Stimulated activated naive CD8-positive, alpha-beta T cell treated with anti-CD3 and anti-CD28 coated beads, Interleukin-15, Interleukin-2, amounts not matched to agents 100 ng/mL and 50 ng/mL, for 24 hours (primary cell): Measurements from ENCODE around the gene ENO3.

Experiments
- H3K27ac Mint-ChIP-seq: one replicate; pipeline ENCODE4 v1.8.0; 2021; ENCODE audit warnings: mild to moderate bottlenecking, mixed read lengths
- H3K27me3 Mint-ChIP-seq: one replicate; pipeline ENCODE4 v1.8.0; 2021; ENCODE audit warnings: mixed read lengths
- H3K36me3 Mint-ChIP-seq: one replicate; pipeline ENCODE4 v1.8.0; 2021; ENCODE audit warnings: low read depth, mixed read lengths
- H3K4me1 Mint-ChIP-seq: one replicate; pipeline ENCODE4 v1.8.0; 2021; ENCODE audit warnings: low read depth, mixed read lengths
- H3K4me3 Mint-ChIP-seq: one replicate; pipeline ENCODE4 v1.8.0; 2021; ENCODE audit warnings: mild to moderate bottlenecking, mixed read lengths
- H3K9me3 Mint-ChIP-seq: one replicate; pipeline ENCODE4 v1.8.0; 2021; ENCODE audit warnings: mixed read lengths

ENO3 gene

DNA sequence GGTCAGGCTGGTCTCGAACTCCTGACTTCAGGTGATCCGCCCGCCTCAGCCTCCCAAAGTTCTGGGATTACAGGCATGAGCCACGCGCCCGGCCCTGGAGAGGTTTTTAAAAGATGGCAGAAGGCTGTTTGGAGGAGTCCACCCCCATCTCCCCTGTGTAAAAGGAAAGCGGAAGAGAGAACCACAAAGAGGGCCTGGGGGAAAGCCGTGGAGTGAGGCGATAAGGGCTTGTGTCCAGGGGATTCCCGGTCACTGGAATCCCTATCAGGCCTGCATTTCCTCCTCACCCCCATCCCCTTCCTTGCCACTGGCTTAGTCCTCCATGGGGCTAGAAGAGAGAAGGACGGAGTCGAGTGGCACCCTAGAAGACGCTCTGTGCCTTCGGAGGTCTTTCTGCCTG is 19.0 kb upstream of the ENO3 start, which contains the start of gene GP1BA:
GP1BA (plus strand) TSS at position 315 of the 400 bp plus-strand sequence. CDS start 328 bp downstream, outside the sequence.
- peaks cover 26% of the 10 kb centered on the region for H3K36me3 Mint-ChIP-seq
- no peaks in the 10 kb centered on the region for H3K9me3 Mint-ChIP-seq
- no peaks in the 10 kb centered on the region for H3K27me3 Mint-ChIP-seq
- H3K4me1 Mint-ChIP-seq = peaks cover 14% of the 10 kb centered on the region
- no peak within 1 kb of the TSS for H3K27ac Mint-ChIP-seq
- H3K4me3 Mint-ChIP-seq = peak within 1 kb of the TSS; percentile 40

DNA sequence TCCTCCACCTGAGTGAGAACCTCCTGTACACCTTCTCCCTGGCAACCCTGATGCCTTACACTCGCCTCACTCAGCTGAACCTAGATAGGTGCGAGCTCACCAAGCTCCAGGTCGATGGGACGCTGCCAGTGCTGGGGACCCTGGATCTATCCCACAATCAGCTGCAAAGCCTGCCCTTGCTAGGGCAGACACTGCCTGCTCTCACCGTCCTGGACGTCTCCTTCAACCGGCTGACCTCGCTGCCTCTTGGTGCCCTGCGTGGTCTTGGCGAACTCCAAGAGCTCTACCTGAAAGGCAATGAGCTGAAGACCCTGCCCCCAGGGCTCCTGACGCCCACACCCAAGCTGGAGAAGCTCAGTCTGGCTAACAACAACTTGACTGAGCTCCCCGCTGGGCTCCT is 18.2 kb upstream of the ENO3 start:
- Mint-ChIP-seq H3K9me3 (no peaks in the 10 kb centered on the region), H3K36me3 (peaks cover 22% of the 10 kb centered on the region), H3K4me1 (peaks cover 14% of the 10 kb centered on the region), H3K4me3 (no peak overlapping the region), H3K27ac (no peak overlapping the region), H3K27me3 (no peaks in the 10 kb centered on the region)

DNA sequence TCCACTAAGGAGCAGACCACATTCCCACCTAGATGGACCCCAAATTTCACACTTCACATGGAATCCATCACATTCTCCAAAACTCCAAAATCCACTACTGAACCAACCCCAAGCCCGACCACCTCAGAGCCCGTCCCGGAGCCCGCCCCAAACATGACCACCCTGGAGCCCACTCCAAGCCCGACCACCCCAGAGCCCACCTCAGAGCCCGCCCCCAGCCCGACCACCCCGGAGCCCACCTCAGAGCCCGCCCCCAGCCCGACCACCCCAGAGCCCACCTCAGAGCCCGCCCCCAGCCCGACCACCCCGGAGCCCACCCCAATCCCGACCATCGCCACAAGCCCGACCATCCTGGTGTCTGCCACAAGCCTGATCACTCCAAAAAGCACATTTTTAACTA is 17.3 kb upstream of the ENO3 start:
- H3K27me3 Mint-ChIP-seq = no peaks in the 10 kb centered on the region
- H3K4me1 Mint-ChIP-seq = peaks cover 21% of the 10 kb centered on the region
- peak overlapping the region; percentile 24 for H3K4me3 Mint-ChIP-seq

DNA sequence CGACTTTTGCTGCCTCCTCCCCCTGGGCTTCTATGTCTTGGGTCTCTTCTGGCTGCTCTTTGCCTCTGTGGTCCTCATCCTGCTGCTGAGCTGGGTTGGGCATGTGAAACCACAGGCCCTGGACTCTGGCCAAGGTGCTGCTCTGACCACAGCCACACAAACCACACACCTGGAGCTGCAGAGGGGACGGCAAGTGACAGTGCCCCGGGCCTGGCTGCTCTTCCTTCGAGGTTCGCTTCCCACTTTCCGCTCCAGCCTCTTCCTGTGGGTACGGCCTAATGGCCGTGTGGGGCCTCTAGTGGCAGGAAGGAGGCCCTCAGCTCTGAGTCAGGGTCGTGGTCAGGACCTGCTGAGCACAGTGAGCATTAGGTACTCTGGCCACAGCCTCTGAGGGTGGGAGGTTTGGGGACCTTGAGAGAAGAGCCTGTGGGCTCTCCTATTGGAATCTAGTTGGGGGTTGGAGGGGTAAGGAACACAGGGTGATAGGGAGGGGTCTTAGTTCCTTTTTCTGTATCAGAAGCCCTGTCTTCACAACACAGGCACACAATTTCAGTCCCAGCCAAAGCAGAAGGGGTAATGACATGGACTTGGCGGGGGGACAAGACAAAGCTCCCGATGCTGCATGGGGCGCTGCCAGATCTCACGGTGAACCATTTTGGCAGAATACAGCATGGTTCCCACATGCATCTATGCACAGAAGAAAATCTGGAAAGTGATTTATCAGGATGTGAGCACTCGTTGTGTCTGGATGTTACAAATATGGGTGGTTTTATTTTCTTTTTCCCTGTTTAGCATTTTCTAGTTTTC is 16.5 kb upstream of the ENO3 start:
- peaks cover 22% of the 10 kb centered on the region for H3K4me1 Mint-ChIP-seq
- peak overlapping the region; percentile 24 for H3K4me3 Mint-ChIP-seq
- H3K9me3 Mint-ChIP-seq = no peaks in the 10 kb centered on the region
- H3K27me3 Mint-ChIP-seq = no peaks in the 10 kb centered on the region
- no peak overlapping the region for H3K27ac Mint-ChIP-seq
- H3K36me3 Mint-ChIP-seq = peaks cover 23% of the 10 kb centered on the region

More for the DNA sequence above, 17.3 kb upstream of the ENO3 start:
- Mint-ChIP-seq H3K9me3 (no peaks in the 10 kb centered on the region), H3K36me3 (peaks cover 27% of the 10 kb centered on the region), H3K27ac (no peak overlapping the region)

DNA sequence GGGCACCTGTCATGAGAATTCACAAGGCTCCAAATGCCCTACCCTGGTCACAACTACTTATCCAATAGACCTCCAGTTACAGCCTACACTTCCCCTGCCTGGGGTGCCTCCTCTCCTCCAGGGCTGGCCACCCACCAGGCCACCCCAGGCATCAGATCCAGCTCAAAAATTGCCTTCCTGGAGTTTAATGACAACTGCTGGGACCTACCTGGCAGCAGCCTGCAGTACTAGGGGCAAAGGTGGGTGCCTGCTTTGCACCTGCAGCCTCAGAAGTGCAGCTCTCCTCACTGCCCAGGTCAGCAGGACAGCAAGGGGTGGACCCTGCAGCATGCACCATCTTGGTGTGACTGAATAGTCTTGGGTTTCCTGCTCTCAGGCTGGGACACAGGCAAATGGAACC is 15.3 kb upstream of the ENO3 start:
- Mint-ChIP-seq H3K4me3 (no peak overlapping the region), H3K27ac (no peak overlapping the region), H3K9me3 (no peaks in the 10 kb centered on the region), H3K27me3 (no peaks in the 10 kb centered on the region), H3K4me1 (peaks cover 22% of the 10 kb centered on the region), H3K36me3 (peaks cover 23% of the 10 kb centered on the region)

DNA sequence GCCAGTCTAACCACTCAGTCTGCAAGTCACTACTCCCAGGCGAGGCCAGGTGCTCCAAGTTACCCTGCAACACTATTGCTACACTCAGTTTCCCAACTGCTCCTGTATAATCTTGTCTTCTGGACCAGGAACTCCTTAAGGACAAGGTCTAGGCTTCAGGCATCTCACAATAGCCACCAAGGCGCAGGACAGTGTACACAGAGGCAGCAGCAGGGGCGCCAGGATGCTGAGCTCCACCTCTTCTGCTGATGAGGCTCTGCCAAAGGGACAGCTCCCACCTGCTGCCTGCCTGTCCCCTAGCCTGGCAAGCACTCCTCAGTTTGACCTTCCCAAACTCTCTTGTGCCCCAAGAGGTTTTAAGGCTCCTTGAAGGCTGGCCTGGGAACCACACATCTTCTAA is 14.5 kb upstream of the ENO3 start:
- H3K36me3 Mint-ChIP-seq = peaks cover 26% of the 10 kb centered on the region
- H3K27me3 Mint-ChIP-seq = no peaks in the 10 kb centered on the region
- no peak overlapping the region for H3K27ac Mint-ChIP-seq
- no peaks in the 10 kb centered on the region for H3K9me3 Mint-ChIP-seq
- H3K4me3 Mint-ChIP-seq = no peak overlapping the region
- H3K4me1 Mint-ChIP-seq = peaks cover 28% of the 10 kb centered on the region

DNA sequence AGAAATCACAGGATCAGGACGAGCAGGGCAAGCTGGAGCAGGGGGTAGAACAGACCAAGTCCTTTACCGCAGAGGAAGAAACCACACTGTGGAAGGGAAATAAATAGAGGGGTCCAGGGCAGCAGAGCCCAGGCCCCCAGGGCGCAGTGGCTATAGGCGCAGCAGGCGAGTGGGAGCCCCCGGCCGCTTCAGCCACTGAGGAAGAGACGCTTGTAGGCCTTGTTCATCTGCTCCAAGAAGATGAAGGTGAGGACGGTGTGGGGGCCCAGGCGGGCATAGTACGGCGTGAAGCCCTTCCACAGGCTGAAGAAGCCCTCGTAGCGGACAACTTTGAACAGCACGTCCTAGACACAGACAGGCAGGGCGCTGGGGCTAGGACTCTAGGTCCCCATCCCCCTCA is 13.4 kb upstream of the ENO3 start:
- H3K4me3 Mint-ChIP-seq = no peak overlapping the region
- no peaks in the 10 kb centered on the region for H3K9me3 Mint-ChIP-seq
- no peaks in the 10 kb centered on the region for H3K27me3 Mint-ChIP-seq
- H3K4me1 Mint-ChIP-seq = peaks cover 39% of the 10 kb centered on the region
- no peak overlapping the region for H3K27ac Mint-ChIP-seq
- H3K36me3 Mint-ChIP-seq = peaks cover 36% of the 10 kb centered on the region

DNA sequence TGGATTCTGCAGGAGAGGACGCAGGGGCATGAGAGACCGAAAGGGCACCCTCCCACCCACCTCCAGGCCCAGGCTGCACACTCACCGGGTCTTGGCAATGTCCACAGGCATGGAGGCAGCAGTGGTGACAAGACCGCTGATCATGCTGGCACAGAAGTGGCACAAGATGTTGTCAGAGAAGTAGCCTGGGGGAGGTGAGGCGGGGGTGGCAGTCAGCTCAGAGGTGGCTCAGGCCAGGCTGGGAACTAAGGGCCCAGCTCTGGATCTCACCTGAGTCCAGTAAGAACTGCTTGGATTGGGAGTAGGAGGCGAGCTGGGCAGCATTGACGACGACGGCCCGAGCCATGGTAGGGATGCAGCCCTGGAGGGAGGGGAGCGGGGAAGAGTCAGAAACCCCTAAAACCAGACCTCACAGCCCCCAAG is 12.8 kb upstream of the ENO3 start:
- Mint-ChIP-seq H3K36me3 (peaks cover 41% of the 10 kb centered on the region), H3K27me3 (no peaks in the 10 kb centered on the region), H3K4me3 (peak overlapping the region; percentile 88), H3K9me3 (no peaks in the 10 kb centered on the region), H3K4me1 (peaks cover 44% of the 10 kb centered on the region), H3K27ac (peak overlapping the region; percentile 80)

DNA sequence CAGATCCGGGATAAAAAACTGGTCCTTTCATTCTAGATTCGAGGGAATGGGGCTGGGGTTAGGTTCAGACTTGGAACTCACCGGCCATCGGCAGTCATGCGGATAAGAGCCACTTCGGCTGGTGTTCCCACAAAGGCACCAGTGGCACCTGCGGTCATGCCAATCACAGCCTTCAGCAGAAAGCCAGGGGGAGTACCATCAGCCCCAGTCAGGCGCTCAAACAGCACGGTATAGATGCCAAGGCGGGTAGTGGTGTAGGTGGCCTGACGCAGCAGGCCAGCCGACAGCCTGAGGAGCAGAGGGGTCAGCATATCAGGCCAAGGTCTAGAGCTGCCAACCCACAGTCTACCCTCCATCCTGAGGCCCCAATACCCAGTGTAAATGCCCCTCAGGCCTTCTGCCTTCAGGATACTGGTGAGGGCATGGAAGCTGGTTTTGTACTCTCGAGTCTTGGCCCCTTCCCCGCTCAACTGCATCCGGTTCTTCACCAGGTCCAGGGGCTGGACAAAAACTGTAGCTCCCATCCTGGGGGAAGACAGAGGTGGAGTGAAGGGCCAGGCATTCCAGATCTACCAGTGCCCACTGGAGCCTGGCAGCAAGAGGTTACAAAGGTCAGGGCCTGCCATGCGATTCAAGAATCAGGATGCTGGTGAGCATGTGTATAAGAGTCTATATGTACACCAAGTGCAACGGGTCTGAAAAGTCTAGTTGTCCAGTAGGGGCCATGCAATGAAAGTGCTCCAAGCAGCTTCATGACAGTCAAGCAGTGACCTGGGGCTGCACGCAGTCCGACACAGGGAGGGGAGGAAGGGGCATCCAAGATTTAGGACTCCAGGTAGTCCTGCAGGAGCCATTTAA is 12.0 kb upstream of the ENO3 start:
- Mint-ChIP-seq H3K36me3 (peaks cover 47% of the 10 kb centered on the region), H3K4me1 (peaks cover 45% of the 10 kb centered on the region), H3K27me3 (no peaks in the 10 kb centered on the region), H3K27ac (peak overlapping the region; percentile 92), H3K4me3 (peak overlapping the region; percentile 88), H3K9me3 (no peaks in the 10 kb centered on the region)

DNA sequence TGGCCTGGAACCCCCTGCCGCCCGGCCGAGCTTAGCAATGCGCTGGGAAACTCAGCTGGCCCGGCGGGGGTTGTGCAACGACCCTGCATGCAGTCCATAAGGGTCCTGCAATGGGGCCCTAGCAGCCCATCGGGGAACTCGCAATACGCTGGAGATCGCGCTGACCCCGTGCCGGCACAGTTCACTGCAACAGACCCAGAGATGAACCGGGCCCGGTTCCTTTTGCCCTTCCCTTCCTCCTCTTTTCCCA is 11.4 kb upstream of the ENO3 start:
- Mint-ChIP-seq H3K27me3 (no peaks in the 10 kb centered on the region), H3K36me3 (peaks cover 52% of the 10 kb centered on the region), H3K4me3 (peak overlapping the region; percentile 88), H3K4me1 (peaks cover 45% of the 10 kb centered on the region), H3K27ac (peak overlapping the region; percentile 92), H3K9me3 (no peaks in the 10 kb centered on the region)

DNA sequence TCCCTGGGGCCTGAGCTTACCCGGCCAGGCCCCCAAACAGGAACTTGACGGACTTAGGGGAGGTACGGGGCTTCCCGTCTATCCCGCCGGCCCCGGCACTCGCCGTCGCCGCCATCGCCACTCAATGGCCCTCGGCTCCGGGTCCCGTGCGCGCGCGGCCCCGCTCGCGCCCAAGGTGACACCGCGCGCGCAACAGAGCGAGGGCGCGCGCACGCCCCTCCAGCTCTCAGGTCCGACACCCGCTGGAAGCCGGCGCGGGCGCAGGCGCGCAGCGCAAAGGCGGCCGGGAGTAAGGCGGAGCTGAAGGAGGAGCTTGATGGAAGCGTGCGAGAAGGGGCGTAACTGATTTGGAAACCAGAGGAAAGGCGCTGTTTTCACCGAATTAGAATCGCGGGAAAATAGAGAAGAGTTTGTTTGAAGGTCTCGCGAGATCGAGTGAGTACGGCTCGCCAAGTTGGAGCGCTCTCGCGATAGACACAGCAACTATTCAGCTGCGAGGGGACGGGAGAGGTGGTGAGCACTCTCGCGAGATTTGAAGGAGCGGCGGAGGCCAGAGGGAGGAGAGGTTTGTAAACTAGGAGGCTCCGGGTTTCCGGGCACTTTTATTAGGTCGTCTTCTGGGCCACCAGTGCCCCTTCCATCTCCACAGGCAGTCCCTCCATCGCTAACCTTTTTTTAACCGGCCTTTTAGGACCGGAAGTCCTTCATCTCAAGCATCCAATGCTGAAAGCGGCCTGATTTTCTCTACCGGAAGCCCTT is 10.9 kb upstream of the ENO3 start, which contains the start of the genes RNF167 and SLC25A11:
RNF167 (plus strand) TSS at position 473 of the 759 bp plus-strand sequence. CDS start 642 bp downstream, outside the sequence.
SLC25A11 (minus strand) TSS at position 251 of the 759 bp plus-strand sequence; CDS start at position 115, 136 bp downstream.
- peaks cover 48% of the 10 kb centered on the region for H3K4me1 Mint-ChIP-seq
- peaks cover 57% of the 10 kb centered on the region for H3K36me3 Mint-ChIP-seq
- H3K9me3 Mint-ChIP-seq = no peaks in the 10 kb centered on the region

DNA sequence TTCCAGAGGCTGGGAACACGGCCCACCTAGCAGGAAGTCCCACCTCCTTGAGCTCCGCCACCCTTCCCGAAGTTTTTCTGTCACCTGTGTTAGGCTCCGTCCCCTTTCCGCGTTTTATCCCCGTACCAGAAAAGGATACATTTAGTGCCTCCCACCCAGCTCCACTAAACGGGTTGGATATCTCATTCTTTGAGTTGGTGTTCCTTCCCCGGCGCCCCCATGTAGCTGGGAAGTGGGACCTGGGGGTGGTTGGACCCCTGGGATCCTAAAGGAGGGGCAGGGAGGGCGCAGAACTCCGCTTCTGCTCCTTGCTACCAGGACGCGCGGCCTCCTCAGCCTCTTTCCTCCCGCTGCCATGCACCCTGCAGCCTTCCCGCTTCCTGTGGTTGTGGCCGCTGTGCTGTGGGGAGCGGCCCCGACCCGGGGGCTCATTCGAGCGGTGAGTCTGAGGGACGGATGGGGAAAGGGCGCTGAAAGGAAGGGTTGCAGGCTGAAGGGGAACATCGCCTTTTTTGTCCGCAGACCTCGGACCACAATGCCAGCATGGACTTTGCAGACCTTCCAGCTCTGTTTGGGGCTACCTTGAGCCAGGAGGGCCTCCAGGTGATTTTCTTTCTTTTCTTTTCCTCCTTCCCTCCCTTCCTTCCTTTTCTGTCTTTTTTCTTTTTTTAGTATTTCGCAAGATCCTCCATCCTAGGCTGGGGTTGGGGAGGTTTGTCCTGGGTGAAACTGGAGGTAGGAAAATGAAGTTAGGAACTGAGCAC is 10.2 kb upstream of the ENO3 start:
- Mint-ChIP-seq H3K4me3 (peak overlapping the region; percentile 88), H3K9me3 (no peaks in the 10 kb centered on the region), H3K4me1 (peaks cover 55% of the 10 kb centered on the region), H3K27ac (peak overlapping the region; percentile 92), H3K27me3 (no peaks in the 10 kb centered on the region), H3K36me3 (peaks cover 63% of the 10 kb centered on the region)

More for the DNA sequence above, 10.9 kb upstream of the ENO3 start, which contains the start of the genes RNF167 and SLC25A11:
- H3K27ac Mint-ChIP-seq = peak within 1 kb of the TSS; percentile 92
- H3K4me3 Mint-ChIP-seq = peak within 1 kb of the TSS; percentile 88
- H3K27me3 Mint-ChIP-seq = no peaks in the 10 kb centered on the region

DNA sequence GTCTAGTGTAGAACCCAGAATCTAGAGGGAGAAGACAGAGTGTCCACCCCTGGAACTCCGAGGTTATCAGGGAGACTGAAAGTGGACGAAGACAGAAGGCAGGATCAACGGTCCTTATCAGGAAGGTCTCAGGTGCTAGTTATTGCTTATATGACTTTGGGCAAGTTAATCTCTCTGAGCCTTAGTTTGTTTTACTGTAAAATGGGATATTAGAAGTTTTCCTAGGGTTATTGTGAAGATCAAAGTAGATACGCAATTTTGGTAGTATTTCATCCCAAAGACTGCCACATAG is 9.7 kb upstream of the ENO3 start:
- peaks cover 59% of the 10 kb centered on the region for H3K4me1 Mint-ChIP-seq

More for the DNA sequence above, 9.7 kb upstream of the ENO3 start:
- Mint-ChIP-seq H3K36me3 (peaks cover 63% of the 10 kb centered on the region), H3K9me3 (no peaks in the 10 kb centered on the region), H3K27ac (peak overlapping the region; percentile 92), H3K27me3 (no peaks in the 10 kb centered on the region), H3K4me3 (peak overlapping the region; percentile 88)
